ENCODE data around the gene VPS8. TPM values are rescaled to one million over a fixed set of nuclear protein-coding genes. Genes with fewer than 3 reads are reported as not detected.

Gene VPS8
- total RNA-seq, 1 donor from 2014 or later: 83.9 TPM

DNA sequence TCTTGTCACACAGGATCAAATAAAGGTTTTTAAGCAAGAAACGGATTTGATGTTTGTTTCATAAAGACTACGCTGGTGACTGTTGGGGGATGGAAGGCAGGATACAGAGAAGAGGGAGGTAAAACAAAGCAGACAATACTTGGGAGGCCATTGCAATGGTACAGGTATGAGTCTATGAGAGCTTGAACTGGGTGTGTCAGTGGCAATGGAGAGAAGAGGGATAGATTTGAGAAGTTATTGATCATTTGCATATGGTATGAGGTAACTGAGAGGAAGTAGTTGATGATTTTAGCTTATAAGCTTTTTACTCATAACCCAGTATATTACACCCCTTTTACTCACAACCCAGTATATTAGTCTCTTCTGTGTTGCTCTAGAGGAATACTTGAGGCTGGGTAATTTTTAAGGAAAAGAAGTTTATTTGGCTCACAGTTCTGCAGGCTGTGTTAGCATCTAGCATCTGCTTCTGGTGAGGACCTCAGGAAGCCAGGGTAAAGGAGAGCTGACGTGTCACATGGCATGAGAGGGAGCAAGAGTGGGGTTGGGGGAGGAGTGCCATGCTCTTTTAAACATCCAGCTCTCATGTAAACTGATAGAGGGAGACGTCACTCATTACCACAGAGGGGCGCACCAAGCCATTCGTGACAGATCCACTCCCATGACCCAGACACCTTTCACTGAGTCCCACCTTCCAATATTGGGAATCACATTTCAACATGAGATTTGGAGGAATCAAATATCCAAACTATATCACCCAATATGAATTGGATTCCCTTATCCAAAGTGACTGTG, 153.9 kb downstream of the VPS8 start:
- TF ChIP-seq, protein P1, sequence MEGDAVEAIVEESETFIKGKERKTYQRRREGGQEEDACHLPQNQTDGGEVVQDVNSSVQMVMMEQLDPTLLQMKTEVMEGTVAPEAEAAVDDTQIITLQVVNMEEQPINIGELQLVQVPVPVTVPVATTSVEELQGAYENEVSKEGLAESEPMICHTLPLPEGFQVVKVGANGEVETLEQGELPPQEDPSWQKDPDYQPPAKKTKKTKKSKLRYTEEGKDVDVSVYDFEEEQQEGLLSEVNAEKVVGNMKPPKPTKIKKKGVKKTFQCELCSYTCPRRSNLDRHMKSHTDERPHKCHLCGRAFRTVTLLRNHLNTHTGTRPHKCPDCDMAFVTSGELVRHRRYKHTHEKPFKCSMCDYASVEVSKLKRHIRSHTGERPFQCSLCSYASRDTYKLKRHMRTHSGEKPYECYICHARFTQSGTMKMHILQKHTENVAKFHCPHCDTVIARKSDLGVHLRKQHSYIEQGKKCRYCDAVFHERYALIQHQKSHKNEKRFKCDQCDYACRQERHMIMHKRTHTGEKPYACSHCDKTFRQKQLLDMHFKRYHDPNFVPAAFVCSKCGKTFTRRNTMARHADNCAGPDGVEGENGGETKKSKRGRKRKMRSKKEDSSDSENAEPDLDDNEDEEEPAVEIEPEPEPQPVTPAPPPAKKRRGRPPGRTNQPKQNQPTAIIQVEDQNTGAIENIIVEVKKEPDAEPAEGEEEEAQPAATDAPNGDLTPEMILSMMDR (IDR thresholded peaks at IDR 0.05; ENCODE audit: borderline replicate concordance): peak; percentile 13
- intact Hi-C loops (cut with micrococcal nuclease): no loop called here
- Histone ChIP-seq H3K9me3 (replicated peaks) (no peaks in the 10 kb centered on the region), H3K27ac (replicated peaks) (no peak overlapping the region), H3K36me3 (peaks cover 38% of the 10 kb centered on the region), H3K4me3 (no peak overlapping the region), H3K4me1 (no peaks in the 10 kb centered on the region), H3K27me3 (ENCODE audit: low read depth) (no peaks in the 10 kb centered on the region)
- no peak for DNase-seq

DNA sequence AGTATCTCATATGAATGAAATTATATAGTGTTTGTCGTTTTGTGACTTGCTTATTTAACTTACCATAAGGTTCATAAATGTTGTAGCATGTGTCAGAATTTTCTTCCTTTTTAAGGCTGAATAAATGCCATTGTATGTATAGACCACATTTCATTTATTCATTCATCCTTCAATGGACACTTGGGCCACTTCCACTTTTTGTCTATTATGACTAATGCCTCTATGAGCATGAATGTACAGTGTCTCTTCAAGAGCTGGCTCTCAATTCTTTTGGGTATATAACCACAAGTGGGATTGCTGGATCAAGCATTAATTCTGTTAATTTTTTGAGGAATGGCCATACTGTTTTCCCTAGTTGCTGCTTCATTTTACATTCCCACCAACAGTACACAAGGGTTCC, 156.1 kb downstream of the VPS8 start:
- no peak overlapping the region for H3K4me3 ChIP-seq
- no peaks in the 10 kb centered on the region for H3K27me3 ChIP-seq (ENCODE audit: low read depth)
- intact Hi-C loops (cut with micrococcal nuclease): no loop called here
- H3K4me1 ChIP-seq: no peaks in the 10 kb centered on the region
- TF ChIP-seq, protein P1 (IDR thresholded peaks at IDR 0.05; ENCODE audit: borderline replicate concordance): no peak
- no peak for DNase-seq
- peaks cover 55% of the 10 kb centered on the region for H3K36me3 ChIP-seq
- H3K9me3 ChIP-seq (replicated peaks): no peaks in the 10 kb centered on the region
- H3K27ac ChIP-seq (replicated peaks): no peak overlapping the region

DNA sequence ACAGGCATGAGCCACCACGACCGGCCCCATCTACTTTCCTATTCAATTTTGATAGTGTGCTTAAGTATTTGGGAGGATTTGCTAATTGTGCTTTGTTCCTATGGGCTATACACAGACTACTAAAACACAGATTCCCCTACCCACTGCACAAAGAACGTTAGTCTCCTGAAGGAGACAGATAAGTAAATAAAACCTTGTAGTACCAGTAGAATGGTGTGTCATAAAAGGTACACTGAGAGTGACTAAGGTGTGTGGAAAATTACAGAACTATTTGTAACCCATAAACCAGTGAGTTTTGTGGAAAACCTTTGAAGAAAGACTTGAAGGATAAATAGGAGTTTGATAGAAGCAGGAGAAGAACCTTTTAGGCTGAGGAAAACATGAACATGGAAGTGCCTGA, 158.2 kb downstream of the VPS8 start:
- Histone ChIP-seq H3K4me3 (no peak overlapping the region), H3K9me3 (replicated peaks) (peaks cover 12% of the 10 kb centered on the region), H3K4me1 (no peaks in the 10 kb centered on the region), H3K36me3 (peaks cover 63% of the 10 kb centered on the region), H3K27ac (replicated peaks) (no peak overlapping the region), H3K27me3 (ENCODE audit: low read depth) (no peaks in the 10 kb centered on the region)
- TF ChIP-seq, protein P1 (IDR thresholded peaks at IDR 0.05; ENCODE audit: borderline replicate concordance): no peak
- no peak for DNase-seq
- intact Hi-C loops (cut with micrococcal nuclease): no loop called here

DNA sequence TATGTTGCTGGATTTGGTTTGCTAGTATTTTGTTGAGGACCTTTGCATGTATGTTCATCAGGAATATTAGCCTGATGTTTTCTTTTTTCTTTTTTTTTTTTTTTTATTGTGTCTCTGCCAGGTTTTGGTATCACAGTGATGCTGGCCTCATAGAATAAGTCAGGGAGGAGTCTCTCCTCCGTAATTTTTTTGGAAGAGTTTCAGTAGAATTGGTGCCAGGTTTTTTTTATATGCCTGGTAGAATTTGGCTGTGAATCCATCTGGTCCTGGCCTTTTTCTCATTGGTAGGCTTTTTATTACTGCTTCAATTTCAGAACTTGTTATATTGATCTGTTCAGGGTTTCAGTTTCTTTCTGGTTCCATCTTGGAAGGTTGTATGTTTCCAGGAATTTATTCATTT, 165.8 kb downstream of the VPS8 start:
- Histone ChIP-seq H3K36me3 (peaks cover 23% of the 10 kb centered on the region), H3K4me1 (peaks cover 8% of the 10 kb centered on the region), H3K4me3 (no peak overlapping the region), H3K27ac (replicated peaks) (no peak overlapping the region), H3K27me3 (ENCODE audit: low read depth) (no peaks in the 10 kb centered on the region), H3K9me3 (replicated peaks) (peaks cover 16% of the 10 kb centered on the region)
- TF ChIP-seq, protein P1 (IDR thresholded peaks at IDR 0.05; ENCODE audit: borderline replicate concordance): no peak
- DNase-seq: no peak
- intact Hi-C loops (cut with micrococcal nuclease): no loop called here

GRCh38 chr3:184981071-184981470, 169.1 kb downstream of the VPS8 start:
- peaks cover 8% of the 10 kb centered on the region for H3K36me3 ChIP-seq
- no peaks in the 10 kb centered on the region for H3K27me3 ChIP-seq (ENCODE audit: low read depth)
- DNase-seq: no peak
- no peak overlapping the region for H3K4me3 ChIP-seq
- TF ChIP-seq, protein P1 (IDR thresholded peaks at IDR 0.05; ENCODE audit: borderline replicate concordance): no peak
- H3K27ac ChIP-seq (replicated peaks): no peak overlapping the region
- peaks cover 8% of the 10 kb centered on the region for H3K4me1 ChIP-seq
- intact Hi-C loops (cut with micrococcal nuclease): no loop called here
- H3K9me3 ChIP-seq (replicated peaks): no peaks in the 10 kb centered on the region
